ENCODE data around the gene POLR3GL.

DNA sequence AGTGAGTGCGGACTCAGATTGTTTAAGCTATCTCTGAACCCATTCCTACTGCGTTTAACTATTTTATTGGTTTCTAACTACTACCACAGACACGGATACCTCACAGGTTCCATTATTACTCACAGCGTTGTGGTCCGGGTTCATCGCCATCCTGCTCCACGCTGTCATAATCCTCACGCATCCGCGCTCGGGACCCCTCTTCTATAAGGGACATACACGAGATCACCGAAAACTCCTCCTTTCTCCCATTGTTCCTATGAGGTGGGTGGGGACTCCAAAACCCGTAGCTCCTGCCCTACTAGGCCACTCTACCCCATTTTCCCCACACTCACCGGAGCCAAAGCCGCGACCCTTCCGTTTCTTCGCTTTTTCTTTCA is 37.8 kb upstream of the POLR3GL start:
- TF ChIP-seq, protein P1, sequence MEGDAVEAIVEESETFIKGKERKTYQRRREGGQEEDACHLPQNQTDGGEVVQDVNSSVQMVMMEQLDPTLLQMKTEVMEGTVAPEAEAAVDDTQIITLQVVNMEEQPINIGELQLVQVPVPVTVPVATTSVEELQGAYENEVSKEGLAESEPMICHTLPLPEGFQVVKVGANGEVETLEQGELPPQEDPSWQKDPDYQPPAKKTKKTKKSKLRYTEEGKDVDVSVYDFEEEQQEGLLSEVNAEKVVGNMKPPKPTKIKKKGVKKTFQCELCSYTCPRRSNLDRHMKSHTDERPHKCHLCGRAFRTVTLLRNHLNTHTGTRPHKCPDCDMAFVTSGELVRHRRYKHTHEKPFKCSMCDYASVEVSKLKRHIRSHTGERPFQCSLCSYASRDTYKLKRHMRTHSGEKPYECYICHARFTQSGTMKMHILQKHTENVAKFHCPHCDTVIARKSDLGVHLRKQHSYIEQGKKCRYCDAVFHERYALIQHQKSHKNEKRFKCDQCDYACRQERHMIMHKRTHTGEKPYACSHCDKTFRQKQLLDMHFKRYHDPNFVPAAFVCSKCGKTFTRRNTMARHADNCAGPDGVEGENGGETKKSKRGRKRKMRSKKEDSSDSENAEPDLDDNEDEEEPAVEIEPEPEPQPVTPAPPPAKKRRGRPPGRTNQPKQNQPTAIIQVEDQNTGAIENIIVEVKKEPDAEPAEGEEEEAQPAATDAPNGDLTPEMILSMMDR (conservative IDR thresholded peaks at IDR 0.05; ENCODE audit: low read depth in 2 of 2) = no peak
- no peak for TF ChIP-seq POLR2AphosphoS5 (IDR thresholded peaks at IDR 0.05; ENCODE audit: low read depth)
- TF ChIP-seq, protein P2, sequence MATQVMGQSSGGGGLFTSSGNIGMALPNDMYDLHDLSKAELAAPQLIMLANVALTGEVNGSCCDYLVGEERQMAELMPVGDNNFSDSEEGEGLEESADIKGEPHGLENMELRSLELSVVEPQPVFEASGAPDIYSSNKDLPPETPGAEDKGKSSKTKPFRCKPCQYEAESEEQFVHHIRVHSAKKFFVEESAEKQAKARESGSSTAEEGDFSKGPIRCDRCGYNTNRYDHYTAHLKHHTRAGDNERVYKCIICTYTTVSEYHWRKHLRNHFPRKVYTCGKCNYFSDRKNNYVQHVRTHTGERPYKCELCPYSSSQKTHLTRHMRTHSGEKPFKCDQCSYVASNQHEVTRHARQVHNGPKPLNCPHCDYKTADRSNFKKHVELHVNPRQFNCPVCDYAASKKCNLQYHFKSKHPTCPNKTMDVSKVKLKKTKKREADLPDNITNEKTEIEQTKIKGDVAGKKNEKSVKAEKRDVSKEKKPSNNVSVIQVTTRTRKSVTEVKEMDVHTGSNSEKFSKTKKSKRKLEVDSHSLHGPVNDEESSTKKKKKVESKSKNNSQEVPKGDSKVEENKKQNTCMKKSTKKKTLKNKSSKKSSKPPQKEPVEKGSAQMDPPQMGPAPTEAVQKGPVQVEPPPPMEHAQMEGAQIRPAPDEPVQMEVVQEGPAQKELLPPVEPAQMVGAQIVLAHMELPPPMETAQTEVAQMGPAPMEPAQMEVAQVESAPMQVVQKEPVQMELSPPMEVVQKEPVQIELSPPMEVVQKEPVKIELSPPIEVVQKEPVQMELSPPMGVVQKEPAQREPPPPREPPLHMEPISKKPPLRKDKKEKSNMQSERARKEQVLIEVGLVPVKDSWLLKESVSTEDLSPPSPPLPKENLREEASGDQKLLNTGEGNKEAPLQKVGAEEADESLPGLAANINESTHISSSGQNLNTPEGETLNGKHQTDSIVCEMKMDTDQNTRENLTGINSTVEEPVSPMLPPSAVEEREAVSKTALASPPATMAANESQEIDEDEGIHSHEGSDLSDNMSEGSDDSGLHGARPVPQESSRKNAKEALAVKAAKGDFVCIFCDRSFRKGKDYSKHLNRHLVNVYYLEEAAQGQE (IDR thresholded peaks at IDR 0.05; ENCODE audit: unreplicated experiment) = no peak
- TF ChIP-seq CREB1 (CRISPR knock-in tag; IDR thresholded peaks at IDR 0.05; ENCODE audit: low read depth) = no peak
- no peak for TF ChIP-seq EZH2 (IDR thresholded peaks at IDR 0.05; ENCODE audit: low read depth, unreplicated experiment)
- no peak for TF ChIP-seq EZH2phosphoT487 (IDR thresholded peaks at IDR 0.05; ENCODE audit: unreplicated experiment)
- TF ChIP-seq JUNB (IDR thresholded peaks at IDR 0.05; ENCODE audit: unreplicated experiment) = no peak
- TF ChIP-seq STAT1 (IDR thresholded peaks at IDR 0.05; ENCODE audit: unreplicated experiment) = no peak
- TF ChIP-seq, protein P3, sequence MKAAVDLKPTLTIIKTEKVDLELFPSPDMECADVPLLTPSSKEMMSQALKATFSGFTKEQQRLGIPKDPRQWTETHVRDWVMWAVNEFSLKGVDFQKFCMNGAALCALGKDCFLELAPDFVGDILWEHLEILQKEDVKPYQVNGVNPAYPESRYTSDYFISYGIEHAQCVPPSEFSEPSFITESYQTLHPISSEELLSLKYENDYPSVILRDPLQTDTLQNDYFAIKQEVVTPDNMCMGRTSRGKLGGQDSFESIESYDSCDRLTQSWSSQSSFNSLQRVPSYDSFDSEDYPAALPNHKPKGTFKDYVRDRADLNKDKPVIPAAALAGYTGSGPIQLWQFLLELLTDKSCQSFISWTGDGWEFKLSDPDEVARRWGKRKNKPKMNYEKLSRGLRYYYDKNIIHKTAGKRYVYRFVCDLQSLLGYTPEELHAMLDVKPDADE (IDR thresholded peaks at IDR 0.05) = no peak
- no peak for TF ChIP-seq ZNF114 (CRISPR knock-in tag; IDR thresholded peaks at IDR 0.05)
- TF ChIP-seq NANOG (IDR thresholded peaks at IDR 0.05; ENCODE audit: borderline replicate concordance) = no peak
- TF ChIP-seq, protein P4, sequence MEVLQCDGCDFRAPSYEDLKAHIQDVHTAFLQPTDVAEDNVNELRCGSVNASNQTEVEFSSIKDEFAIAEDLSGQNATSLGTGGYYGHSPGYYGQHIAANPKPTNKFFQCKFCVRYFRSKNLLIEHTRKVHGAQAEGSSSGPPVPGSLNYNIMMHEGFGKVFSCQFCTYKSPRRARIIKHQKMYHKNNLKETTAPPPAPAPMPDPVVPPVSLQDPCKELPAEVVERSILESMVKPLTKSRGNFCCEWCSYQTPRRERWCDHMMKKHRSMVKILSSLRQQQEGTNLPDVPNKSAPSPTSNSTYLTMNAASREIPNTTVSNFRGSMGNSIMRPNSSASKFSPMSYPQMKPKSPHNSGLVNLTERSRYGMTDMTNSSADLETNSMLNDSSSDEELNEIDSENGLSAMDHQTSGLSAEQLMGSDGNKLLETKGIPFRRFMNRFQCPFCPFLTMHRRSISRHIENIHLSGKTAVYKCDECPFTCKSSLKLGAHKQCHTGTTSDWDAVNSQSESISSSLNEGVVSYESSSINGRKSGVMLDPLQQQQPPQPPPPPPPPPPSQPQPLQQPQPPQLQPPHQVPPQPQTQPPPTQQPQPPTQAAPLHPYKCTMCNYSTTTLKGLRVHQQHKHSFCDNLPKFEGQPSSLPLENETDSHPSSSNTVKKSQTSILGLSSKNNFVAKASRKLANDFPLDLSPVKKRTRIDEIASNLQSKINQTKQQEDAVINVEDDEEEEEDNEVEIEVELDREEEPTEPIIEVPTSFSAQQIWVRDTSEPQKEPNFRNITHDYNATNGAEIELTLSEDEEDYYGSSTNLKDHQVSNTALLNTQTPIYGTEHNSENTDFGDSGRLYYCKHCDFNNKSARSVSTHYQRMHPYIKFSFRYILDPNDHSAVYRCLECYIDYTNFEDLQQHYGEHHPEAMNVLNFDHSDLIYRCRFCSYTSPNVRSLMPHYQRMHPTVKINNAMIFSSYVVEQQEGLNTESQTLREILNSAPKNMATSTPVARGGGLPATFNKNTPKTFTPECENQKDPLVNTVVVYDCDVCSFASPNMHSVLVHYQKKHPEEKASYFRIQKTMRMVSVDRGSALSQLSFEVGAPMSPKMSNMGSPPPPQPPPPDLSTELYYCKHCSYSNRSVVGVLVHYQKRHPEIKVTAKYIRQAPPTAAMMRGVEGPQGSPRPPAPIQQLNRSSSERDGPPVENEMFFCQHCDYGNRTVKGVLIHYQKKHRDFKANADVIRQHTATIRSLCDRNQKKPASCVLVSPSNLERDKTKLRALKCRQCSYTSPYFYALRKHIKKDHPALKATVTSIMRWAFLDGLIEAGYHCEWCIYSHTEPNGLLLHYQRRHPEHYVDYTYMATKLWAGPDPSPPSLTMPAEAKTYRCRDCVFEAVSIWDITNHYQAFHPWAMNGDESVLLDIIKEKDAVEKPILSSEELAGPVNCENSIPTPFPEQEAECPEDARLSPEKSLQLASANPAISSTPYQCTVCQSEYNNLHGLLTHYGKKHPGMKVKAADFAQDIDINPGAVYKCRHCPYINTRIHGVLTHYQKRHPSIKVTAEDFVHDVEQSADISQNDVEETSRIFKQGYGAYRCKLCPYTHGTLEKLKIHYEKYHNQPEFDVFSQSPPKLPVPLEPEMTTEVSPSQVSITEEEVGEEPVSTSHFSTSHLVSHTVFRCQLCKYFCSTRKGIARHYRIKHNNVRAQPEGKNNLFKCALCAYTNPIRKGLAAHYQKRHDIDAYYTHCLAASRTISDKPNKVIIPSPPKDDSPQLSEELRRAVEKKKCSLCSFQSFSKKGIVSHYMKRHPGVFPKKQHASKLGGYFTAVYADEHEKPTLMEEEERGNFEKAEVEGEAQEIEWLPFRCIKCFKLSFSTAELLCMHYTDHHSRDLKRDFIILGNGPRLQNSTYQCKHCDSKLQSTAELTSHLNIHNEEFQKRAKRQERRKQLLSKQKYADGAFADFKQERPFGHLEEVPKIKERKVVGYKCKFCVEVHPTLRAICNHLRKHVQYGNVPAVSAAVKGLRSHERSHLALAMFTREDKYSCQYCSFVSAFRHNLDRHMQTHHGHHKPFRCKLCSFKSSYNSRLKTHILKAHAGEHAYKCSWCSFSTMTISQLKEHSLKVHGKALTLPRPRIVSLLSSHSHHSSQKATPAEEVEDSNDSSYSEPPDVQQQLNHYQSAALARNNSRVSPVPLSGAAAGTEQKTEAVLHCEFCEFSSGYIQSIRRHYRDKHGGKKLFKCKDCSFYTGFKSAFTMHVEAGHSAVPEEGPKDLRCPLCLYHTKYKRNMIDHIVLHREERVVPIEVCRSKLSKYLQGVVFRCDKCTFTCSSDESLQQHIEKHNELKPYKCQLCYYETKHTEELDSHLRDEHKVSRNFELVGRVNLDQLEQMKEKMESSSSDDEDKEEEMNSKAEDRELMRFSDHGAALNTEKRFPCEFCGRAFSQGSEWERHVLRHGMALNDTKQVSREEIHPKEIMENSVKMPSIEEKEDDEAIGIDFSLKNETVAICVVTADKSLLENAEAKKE (CRISPR knock-in tag; IDR thresholded peaks at IDR 0.05) = no peak
